HL-60 (cell line): ENCODE data around the gene PTH2.

Experiments
- DNase-seq, 2 experiments: peaks; one replicate each; pipeline ENCODE4 v3.0.0-alpha.2; 2010 to 2020; ENCODE audit warnings: low read depth in 1 of 2, low spot score in 1 of 2
- H3K27ac ChIP-seq: fragments of 250-450 bp; sonication (Bioruptor Pico); replicated peaks from 2 replicates; pipeline ENCODE4 v1.5.1; 2020; ENCODE audit warnings: mild to moderate bottlenecking, moderate library complexity
- H3K27me3 ChIP-seq: fragments of 250-450 bp; sonication (Bioruptor Pico); 2 replicates; pipeline ENCODE4 v1.5.1; 2021; ENCODE audit warnings: mild to moderate bottlenecking, moderate library complexity; ENCODE audit not compliant: insufficient read depth, poor library complexity, severe bottlenecking
- H3K4me3 ChIP-seq: replicated peaks from 2 replicates; pipeline ENCODE4 v1.5.1; 2011; ENCODE audit warnings: mild to moderate bottlenecking, control low read depth, low read length; ENCODE audit not compliant: insufficient read depth
- CTCF ChIP-seq: IDR thresholded peaks from one replicate; pipeline ENCODE4 v1.5.1; 2011; ENCODE audit warnings: low read length, control low read depth, inconsistent platforms; ENCODE audit not compliant: insufficient read depth
- GABPA ChIP-seq: IDR thresholded peaks from 2 replicates; pipeline ENCODE4 v1.6.1; 2012; ENCODE audit warnings: low read depth
- POLR2AphosphoS5 ChIP-seq: IDR thresholded peaks from 2 replicates; pipeline ENCODE4 v1.6.1; 2012; ENCODE audit warnings: low read depth
- SPI1 ChIP-seq: IDR thresholded peaks from 2 replicates; pipeline ENCODE4 v1.6.1; 2012; ENCODE audit warnings: low read depth, mild to moderate bottlenecking, borderline replicate concordance
- TF ChIP-seq, protein P1 (sequence below): IDR thresholded peaks from 2 replicates; pipeline ENCODE4 v1.6.1; 2012; ENCODE audit warnings: low read depth; ENCODE audit not compliant: insufficient replicate concordance

PTH2 gene

GRCh38 chr19:49411681-49412326 lies 11.4 kb downstream of the PTH2 start:
- Histone ChIP-seq H3K27me3 (no peaks in the 10 kb centered on the region), H3K4me3 (no peak overlapping the region), H3K27ac (no peak overlapping the region)
- no peak for TF ChIP-seq GABPA
- TF ChIP-seq CTCF, result no peak
- TF ChIP-seq SPI1, result no peak
- TF ChIP-seq, protein P1, sequence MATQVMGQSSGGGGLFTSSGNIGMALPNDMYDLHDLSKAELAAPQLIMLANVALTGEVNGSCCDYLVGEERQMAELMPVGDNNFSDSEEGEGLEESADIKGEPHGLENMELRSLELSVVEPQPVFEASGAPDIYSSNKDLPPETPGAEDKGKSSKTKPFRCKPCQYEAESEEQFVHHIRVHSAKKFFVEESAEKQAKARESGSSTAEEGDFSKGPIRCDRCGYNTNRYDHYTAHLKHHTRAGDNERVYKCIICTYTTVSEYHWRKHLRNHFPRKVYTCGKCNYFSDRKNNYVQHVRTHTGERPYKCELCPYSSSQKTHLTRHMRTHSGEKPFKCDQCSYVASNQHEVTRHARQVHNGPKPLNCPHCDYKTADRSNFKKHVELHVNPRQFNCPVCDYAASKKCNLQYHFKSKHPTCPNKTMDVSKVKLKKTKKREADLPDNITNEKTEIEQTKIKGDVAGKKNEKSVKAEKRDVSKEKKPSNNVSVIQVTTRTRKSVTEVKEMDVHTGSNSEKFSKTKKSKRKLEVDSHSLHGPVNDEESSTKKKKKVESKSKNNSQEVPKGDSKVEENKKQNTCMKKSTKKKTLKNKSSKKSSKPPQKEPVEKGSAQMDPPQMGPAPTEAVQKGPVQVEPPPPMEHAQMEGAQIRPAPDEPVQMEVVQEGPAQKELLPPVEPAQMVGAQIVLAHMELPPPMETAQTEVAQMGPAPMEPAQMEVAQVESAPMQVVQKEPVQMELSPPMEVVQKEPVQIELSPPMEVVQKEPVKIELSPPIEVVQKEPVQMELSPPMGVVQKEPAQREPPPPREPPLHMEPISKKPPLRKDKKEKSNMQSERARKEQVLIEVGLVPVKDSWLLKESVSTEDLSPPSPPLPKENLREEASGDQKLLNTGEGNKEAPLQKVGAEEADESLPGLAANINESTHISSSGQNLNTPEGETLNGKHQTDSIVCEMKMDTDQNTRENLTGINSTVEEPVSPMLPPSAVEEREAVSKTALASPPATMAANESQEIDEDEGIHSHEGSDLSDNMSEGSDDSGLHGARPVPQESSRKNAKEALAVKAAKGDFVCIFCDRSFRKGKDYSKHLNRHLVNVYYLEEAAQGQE, result no peak
- TF ChIP-seq POLR2AphosphoS5, result no peak
- no peak for DNase-seq

- H3K27ac ChIP-seq, result peak overlapping the region; percentile 63
- no peak overlapping the region for H3K4me3 ChIP-seq
- TF ChIP-seq, protein P1, result no peak
- no peak for TF ChIP-seq CTCF
- peak; percentile 70 for TF ChIP-seq POLR2AphosphoS5
- peak; percentile 100 for TF ChIP-seq SPI1
- TF ChIP-seq GABPA, result no peak
- H3K27me3 ChIP-seq, result no peaks in the 10 kb centered on the region
- DNase-seq, result peak in 1 of 2 experiments; percentile 83
Measured at GRCh38 chr19:49409441-49410029, 13.7 kb downstream of the PTH2 start.

GRCh38 chr19:49408816-49409440 lies 14.3 kb downstream of the PTH2 start:
- DNase-seq, result peak in 1 of 2 experiments; percentile 26
- TF ChIP-seq POLR2AphosphoS5 (no peak), SPI1 (peak; percentile 72)

GRCh38 chr19:49407482-49408015 lies 15.7 kb downstream of the PTH2 start:
- Histone ChIP-seq H3K27ac (no peak overlapping the region), H3K4me3 (no peak overlapping the region), H3K27me3 (no peaks in the 10 kb centered on the region)
- no peak for TF ChIP-seq GABPA
- TF ChIP-seq, protein P1, result no peak
- no peak for TF ChIP-seq CTCF
- no peak for DNase-seq

More at GRCh38 chr19:49408816-49409440, 14.3 kb downstream of the PTH2 start:
- no peaks in the 10 kb centered on the region for H3K27me3 ChIP-seq
- peak overlapping the region; percentile 63 for H3K27ac ChIP-seq
- H3K4me3 ChIP-seq, result no peak overlapping the region
